ENCODE measurements around the gene MAGIX. TPM values are rescaled to one million over a fixed set of nuclear protein-coding genes. Genes with fewer than 3 reads are reported as not detected.

Gene MAGIX
- polyA plus RNA-seq, 1 of the 3 experiments (the other 2 are of a cell fraction), result 1.1 TPM

DNA sequence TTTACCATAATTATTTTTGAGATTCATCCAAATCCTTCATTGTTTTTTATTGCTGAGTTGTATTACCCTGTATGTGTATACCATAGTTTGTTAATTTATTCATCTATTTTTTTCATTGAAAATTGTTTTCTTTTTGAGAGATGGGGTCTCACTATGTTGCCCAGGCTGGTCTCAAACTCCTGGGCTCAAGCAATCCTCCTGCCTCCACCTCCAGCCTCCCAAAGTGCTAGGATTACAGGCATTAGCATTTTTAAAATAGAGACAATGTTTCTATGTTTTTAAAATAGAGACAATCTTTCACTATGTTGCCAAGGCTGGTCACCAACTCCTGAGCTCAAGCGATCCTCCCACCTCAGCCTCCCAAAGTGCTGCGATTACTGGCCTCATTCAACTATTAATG, 1.6 kb upstream of the MAGIX start (continued):
- TF ChIP-seq RCOR1 (IDR thresholded peaks at IDR 0.05; ENCODE audit: low read length) (no peak), FOSL2 (IDR thresholded peaks at IDR 0.05; ENCODE audit: borderline replicate concordance, low read depth) (no peak)

DNA sequence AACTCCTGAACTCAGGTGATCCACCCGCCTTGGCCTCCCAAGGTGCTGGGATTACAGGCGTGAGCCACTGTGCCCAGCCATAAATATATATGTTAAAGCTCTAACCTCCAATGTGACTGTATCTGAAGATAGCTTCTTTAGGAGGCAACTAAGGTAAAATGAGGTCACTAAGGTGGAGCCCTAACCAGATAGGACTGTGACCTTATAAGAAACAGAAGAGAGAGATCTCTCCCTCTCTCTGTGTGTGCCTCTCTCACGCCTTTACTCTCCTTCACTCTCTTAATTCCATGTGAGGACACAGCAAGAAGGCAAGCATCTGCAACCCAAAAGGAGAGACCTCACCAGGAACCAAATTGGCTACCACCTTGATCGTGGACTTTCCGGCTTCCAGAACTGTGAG, 926 bp upstream of the MAGIX start:
- no peaks in the 10 kb centered on the region for H3K36me3 ChIP-seq (replicated peaks in 1 of 2; ENCODE audit: control insufficient read depth in 1 of 2, insufficient read depth in 2 of 2, low read length in 1 of 2)
- TF ChIP-seq FOSL2 (IDR thresholded peaks at IDR 0.05; ENCODE audit: borderline replicate concordance, low read depth) (no peak), RXRA (IDR thresholded peaks at IDR 0.05; ENCODE audit: borderline replicate concordance, low read depth) (no peak), RFX5 (IDR thresholded peaks at IDR 0.05; ENCODE audit: low read length) (no peak), NFIC (IDR thresholded peaks at IDR 0.05; ENCODE audit: borderline replicate concordance) (no peak), SIN3A (IDR thresholded peaks at IDR 0.05; ENCODE audit: borderline replicate concordance, low read depth, low read length) (no peak), FOXM1 (IDR thresholded peaks at IDR 0.05; ENCODE audit: low read depth) (no peak), EP300 (IDR thresholded peaks at IDR 0.05; ENCODE audit: borderline replicate concordance in 1 of 2, low read depth in 1 of 2, low read length in 1 of 2) (no peak), ELF1 (IDR thresholded peaks at IDR 0.05) (no peak), TAF1 (IDR thresholded peaks at IDR 0.05; ENCODE audit: borderline replicate concordance, low read depth, low read length) (no peak), JUND (IDR thresholded peaks at IDR 0.05) (no peak), TCF12 (IDR thresholded peaks at IDR 0.05) (no peak), SMC3 (IDR thresholded peaks at IDR 0.05; ENCODE audit: low read depth, low read length) (no peak), RAD21 (IDR thresholded peaks at IDR 0.05; ENCODE audit: low read length) (no peak)
- TF ChIP-seq, protein P1, sequence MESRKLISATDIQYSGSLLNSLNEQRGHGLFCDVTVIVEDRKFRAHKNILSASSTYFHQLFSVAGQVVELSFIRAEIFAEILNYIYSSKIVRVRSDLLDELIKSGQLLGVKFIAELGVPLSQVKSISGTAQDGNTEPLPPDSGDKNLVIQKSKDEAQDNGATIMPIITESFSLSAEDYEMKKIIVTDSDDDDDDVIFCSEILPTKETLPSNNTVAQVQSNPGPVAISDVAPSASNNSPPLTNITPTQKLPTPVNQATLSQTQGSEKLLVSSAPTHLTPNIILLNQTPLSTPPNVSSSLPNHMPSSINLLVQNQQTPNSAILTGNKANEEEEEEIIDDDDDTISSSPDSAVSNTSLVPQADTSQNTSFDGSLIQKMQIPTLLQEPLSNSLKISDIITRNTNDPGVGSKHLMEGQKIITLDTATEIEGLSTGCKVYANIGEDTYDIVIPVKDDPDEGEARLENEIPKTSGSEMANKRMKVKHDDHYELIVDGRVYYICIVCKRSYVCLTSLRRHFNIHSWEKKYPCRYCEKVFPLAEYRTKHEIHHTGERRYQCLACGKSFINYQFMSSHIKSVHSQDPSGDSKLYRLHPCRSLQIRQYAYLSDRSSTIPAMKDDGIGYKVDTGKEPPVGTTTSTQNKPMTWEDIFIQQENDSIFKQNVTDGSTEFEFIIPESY (IDR thresholded peaks at IDR 0.05; ENCODE audit: borderline replicate concordance, low read depth), result no peak
- TF ChIP-seq, protein P2, sequence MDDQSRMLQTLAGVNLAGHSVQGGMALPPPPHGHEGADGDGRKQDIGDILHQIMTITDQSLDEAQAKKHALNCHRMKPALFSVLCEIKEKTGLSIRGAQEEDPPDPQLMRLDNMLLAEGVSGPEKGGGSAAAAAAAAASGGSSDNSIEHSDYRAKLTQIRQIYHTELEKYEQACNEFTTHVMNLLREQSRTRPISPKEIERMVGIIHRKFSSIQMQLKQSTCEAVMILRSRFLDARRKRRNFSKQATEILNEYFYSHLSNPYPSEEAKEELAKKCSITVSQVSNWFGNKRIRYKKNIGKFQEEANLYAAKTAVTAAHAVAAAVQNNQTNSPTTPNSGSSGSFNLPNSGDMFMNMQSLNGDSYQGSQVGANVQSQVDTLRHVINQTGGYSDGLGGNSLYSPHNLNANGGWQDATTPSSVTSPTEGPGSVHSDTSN (IDR thresholded peaks at IDR 0.05), result no peak
- TF ChIP-seq, protein P3, sequence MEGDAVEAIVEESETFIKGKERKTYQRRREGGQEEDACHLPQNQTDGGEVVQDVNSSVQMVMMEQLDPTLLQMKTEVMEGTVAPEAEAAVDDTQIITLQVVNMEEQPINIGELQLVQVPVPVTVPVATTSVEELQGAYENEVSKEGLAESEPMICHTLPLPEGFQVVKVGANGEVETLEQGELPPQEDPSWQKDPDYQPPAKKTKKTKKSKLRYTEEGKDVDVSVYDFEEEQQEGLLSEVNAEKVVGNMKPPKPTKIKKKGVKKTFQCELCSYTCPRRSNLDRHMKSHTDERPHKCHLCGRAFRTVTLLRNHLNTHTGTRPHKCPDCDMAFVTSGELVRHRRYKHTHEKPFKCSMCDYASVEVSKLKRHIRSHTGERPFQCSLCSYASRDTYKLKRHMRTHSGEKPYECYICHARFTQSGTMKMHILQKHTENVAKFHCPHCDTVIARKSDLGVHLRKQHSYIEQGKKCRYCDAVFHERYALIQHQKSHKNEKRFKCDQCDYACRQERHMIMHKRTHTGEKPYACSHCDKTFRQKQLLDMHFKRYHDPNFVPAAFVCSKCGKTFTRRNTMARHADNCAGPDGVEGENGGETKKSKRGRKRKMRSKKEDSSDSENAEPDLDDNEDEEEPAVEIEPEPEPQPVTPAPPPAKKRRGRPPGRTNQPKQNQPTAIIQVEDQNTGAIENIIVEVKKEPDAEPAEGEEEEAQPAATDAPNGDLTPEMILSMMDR (IDR thresholded peaks at IDR 0.05), result no peak
- TF ChIP-seq, protein P4, sequence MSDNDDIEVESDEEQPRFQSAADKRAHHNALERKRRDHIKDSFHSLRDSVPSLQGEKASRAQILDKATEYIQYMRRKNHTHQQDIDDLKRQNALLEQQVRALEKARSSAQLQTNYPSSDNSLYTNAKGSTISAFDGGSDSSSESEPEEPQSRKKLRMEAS (IDR thresholded peaks at IDR 0.05; ENCODE audit: low read depth), result no peak
- TF ChIP-seq, protein P5, sequence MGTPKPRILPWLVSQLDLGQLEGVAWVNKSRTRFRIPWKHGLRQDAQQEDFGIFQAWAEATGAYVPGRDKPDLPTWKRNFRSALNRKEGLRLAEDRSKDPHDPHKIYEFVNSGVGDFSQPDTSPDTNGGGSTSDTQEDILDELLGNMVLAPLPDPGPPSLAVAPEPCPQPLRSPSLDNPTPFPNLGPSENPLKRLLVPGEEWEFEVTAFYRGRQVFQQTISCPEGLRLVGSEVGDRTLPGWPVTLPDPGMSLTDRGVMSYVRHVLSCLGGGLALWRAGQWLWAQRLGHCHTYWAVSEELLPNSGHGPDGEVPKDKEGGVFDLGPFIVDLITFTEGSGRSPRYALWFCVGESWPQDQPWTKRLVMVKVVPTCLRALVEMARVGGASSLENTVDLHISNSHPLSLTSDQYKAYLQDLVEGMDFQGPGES (IDR thresholded peaks at IDR 0.05; ENCODE audit: low read depth, low read length), result no peak
- TF ChIP-seq, protein P6, sequence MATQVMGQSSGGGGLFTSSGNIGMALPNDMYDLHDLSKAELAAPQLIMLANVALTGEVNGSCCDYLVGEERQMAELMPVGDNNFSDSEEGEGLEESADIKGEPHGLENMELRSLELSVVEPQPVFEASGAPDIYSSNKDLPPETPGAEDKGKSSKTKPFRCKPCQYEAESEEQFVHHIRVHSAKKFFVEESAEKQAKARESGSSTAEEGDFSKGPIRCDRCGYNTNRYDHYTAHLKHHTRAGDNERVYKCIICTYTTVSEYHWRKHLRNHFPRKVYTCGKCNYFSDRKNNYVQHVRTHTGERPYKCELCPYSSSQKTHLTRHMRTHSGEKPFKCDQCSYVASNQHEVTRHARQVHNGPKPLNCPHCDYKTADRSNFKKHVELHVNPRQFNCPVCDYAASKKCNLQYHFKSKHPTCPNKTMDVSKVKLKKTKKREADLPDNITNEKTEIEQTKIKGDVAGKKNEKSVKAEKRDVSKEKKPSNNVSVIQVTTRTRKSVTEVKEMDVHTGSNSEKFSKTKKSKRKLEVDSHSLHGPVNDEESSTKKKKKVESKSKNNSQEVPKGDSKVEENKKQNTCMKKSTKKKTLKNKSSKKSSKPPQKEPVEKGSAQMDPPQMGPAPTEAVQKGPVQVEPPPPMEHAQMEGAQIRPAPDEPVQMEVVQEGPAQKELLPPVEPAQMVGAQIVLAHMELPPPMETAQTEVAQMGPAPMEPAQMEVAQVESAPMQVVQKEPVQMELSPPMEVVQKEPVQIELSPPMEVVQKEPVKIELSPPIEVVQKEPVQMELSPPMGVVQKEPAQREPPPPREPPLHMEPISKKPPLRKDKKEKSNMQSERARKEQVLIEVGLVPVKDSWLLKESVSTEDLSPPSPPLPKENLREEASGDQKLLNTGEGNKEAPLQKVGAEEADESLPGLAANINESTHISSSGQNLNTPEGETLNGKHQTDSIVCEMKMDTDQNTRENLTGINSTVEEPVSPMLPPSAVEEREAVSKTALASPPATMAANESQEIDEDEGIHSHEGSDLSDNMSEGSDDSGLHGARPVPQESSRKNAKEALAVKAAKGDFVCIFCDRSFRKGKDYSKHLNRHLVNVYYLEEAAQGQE (IDR thresholded peaks at IDR 0.05; ENCODE audit: low read depth, low read length), result no peak
- CTCF ChIA-PET, result no interaction called here

More for the DNA sequence above, 926 bp upstream of the MAGIX start:
- Histone ChIP-seq H2AFZ (ENCODE audit: low read depth) (no peak overlapping the region), H3K9me3 (no peaks in the 10 kb centered on the region), H3K27ac (ENCODE audit: low read depth in 2 of 2, low read length in 1 of 2) (no peak overlapping the region), H3K4me1 (ENCODE audit: control insufficient read depth in 1 of 2, insufficient read depth in 2 of 2, low read depth in 1 of 2, low read length in 1 of 2) (peaks cover 2 to 4% of the 10 kb centered on the region in 2 experiments; a peak in 1 of 4 replicates), H3K9me2 (no peaks in the 10 kb centered on the region), H3K4me2 (no peak overlapping the region), H3K9ac (no peak overlapping the region), H3K79me2 (ENCODE audit: insufficient read depth) (no peaks in the 10 kb centered on the region), H3K4me3 (ENCODE audit: low read depth in 2 of 2, low read length in 1 of 2) (no peak overlapping the region), H3K27me3 (ENCODE audit: insufficient read depth) (peaks cover 8% of the 10 kb centered on the region; the same call in 1 of the 2 replicates), H4K20me1 (ENCODE audit: insufficient read depth) (no peaks in the 10 kb centered on the region), H3F3A (replicated peaks; ENCODE audit: insufficient read depth) (no peaks in the 10 kb centered on the region)
- DNase-seq, result no peak
- POLR2A ChIA-PET, result no interaction called here
- 51% methylated on average over 5 of the region's 5 CpGs for WGBS (ENCODE audit: low lambda C conversion rate)

All from SK-N-SH (cell line).